ENCODE results near the gene IFT20.
A peak's percentile ranks its signal among the peaks of the same experiment; 100 is the strongest.

IFT20 gene

GRCh38 chr17:28334666-28335200 is 539 bp downstream of the IFT20 start:
- no peak for DNase-seq

- DNase-seq: no peak
These were observed 1.1 kb downstream of the IFT20 start for GRCh38 chr17:28334171-28334570.

GRCh38 chr17:28333083-28333746 is 2.1 kb downstream of the IFT20 start:
- DNase-seq: no peak

GRCh38 chr17:28331891-28332420 is 3.3 kb downstream of the IFT20 start:
- DNase-seq: no peak

GRCh38 chr17:28330671-28331070 is 4.6 kb downstream of the IFT20 start:
- no peak for DNase-seq

- DNase-seq: no peak
These were observed 6.9 kb downstream of the IFT20 start for GRCh38 chr17:28328325-28328724.

GRCh38 chr17:28327709-28328108 is 7.6 kb downstream of the IFT20 start:
- no peak for DNase-seq

- DNase-seq: no peak
These were observed 8.2 kb downstream of the IFT20 start for GRCh38 chr17:28327031-28327607.

GRCh38 chr17:28326114-28326513 is 9.2 kb downstream of the IFT20 start:
- no peak for DNase-seq

- DNase-seq: no peak
These were observed 10.1 kb downstream of the IFT20 start for GRCh38 chr17:28325211-28325610.

- DNase-seq: no peak
These were observed 10.5 kb downstream of the IFT20 start for GRCh38 chr17:28324781-28325180.

GRCh38 chr17:28324267-28324745 is 11.0 kb downstream of the IFT20 start:
- no peak for DNase-seq

- DNase-seq: no peak
These were observed 14.8 kb downstream of the IFT20 start for GRCh38 chr17:28320215-28321061.

- DNase-seq: no peak
These were observed 15.7 kb downstream of the IFT20 start for GRCh38 chr17:28319598-28319935.

GRCh38 chr17:28318759-28319597 is 16.3 kb downstream of the IFT20 start, which contains the start of gene TMEM97:
TMEM97 (plus strand) TSS chr17:28319200; CDS start chr17:28319240, 40 bp downstream.
- DNase-seq: peak; percentile 93

GRCh38 chr17:28317966-28318758 is 17.1 kb downstream of the IFT20 start:
- no peak for DNase-seq

- no peak for DNase-seq
These were observed 17.9 kb downstream of the IFT20 start for GRCh38 chr17:28317099-28317965.

GRCh38 chr17:28315846-28316705 is 19.2 kb downstream of the IFT20 start:
- no peak for DNase-seq

- no peak for DNase-seq
These were observed 21.4 kb downstream of the IFT20 start for GRCh38 chr17:28313841-28314240.

Data from activated CD8-positive, alpha-beta memory T cell treated with anti-CD3 and anti-CD28 coated beads, Interleukin-2, amount 50 U/mL, for 4 hours (primary cell).